ENCODE measurements around the gene ADAMTS8.

The ADAMTS8 gene

GRCh38 chr11:130462101-130462885 lies 33.9 kb upstream of the ADAMTS8 start:
- DNase-seq, result no peak

GRCh38 chr11:130459521-130459920 lies 31.1 kb upstream of the ADAMTS8 start:
- no peak for DNase-seq

GRCh38 chr11:130458410-130458729 lies 30.0 kb upstream of the ADAMTS8 start:
- DNase-seq, result no peak

- DNase-seq, result no peak
Measured at GRCh38 chr11:130457623-130458409, 29.4 kb upstream of the ADAMTS8 start.

- DNase-seq, result no peak
Measured at GRCh38 chr11:130456286-130456685, 27.9 kb upstream of the ADAMTS8 start.

- no peak for DNase-seq
Measured at GRCh38 chr11:130455483-130456127, 27.2 kb upstream of the ADAMTS8 start.

GRCh38 chr11:130454491-130455252 lies 26.3 kb upstream of the ADAMTS8 start:
- DNase-seq, result no peak

- DNase-seq, result no peak
Measured at GRCh38 chr11:130452940-130453339, 24.5 kb upstream of the ADAMTS8 start.

- DNase-seq, result no peak
Measured at GRCh38 chr11:130452176-130452575, 23.8 kb upstream of the ADAMTS8 start.

- no peak for DNase-seq
Measured at GRCh38 chr11:130451231-130452019, 23.0 kb upstream of the ADAMTS8 start.

GRCh38 chr11:130449996-130450769 lies 21.8 kb upstream of the ADAMTS8 start:
- DNase-seq, result peak; percentile 23

- no peak for DNase-seq
Measured at GRCh38 chr11:130449310-130449990, 21.0 kb upstream of the ADAMTS8 start.

GRCh38 chr11:130448416-130449309 lies 20.3 kb upstream of the ADAMTS8 start, which contains the start of gene ADAMTS15:
TSS of gene ADAMTS15 (plus strand) at chr11:130448645. CDS start at chr11:130448974, 329 bp downstream.
- peak; percentile 53 for DNase-seq

- DNase-seq, result no peak
Measured at GRCh38 chr11:130448039-130448415, 19.6 kb upstream of the ADAMTS8 start.

GRCh38 chr11:130445788-130446187 lies 17.4 kb upstream of the ADAMTS8 start:
- DNase-seq, result no peak

GRCh38 chr11:130442737-130443136 lies 14.3 kb upstream of the ADAMTS8 start:
- no peak for DNase-seq

- no peak for DNase-seq
Measured at GRCh38 chr11:130441719-130442118, 13.3 kb upstream of the ADAMTS8 start.

GRCh38 chr11:130439876-130440275 lies 11.5 kb upstream of the ADAMTS8 start:
- no peak for DNase-seq

- DNase-seq, result no peak
Measured at GRCh38 chr11:130439160-130439519, 10.7 kb upstream of the ADAMTS8 start.
